GM03348 (cell line): ENCODE data around the gene LMAN1L.
A peak's percentile ranks its signal among the peaks of the same experiment; 100 is the strongest.

ENCODE experiments used
- DNase-seq: peaks from one replicate; pipeline ENCODE4 v3.0.0; 2012; ENCODE audit warnings: low spot score

Gene LMAN1L

DNA sequence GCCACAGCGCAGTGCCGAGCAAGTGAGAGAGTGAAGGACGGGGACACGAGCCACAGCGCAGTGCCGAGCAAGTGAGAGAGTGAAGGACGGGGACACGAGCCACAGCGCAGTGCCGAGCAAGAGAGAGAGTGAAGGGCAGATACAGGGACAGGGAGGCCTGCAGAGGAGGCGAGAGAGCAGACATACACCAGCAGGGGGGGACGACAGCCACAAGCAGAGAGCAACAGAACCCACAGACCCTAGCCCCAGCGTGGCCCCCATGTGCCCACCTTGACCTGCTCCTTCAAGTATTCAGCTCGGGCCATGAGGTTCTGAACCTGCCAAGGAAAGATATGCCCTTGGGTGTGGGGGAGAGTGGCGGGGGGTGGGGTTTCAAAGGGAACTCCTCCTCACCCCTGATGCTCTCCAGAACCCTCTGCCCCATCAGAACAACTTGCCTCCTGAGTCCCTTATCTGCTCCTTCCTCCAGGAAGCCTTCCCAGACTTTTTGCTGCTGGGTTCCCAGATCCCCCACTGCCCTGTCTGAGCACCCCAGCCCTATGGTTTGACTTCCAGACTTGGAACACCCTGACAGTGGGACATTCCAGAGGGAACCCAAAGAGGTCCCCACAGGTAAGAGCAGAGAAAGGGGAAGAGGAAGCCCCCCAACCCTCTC is 25.0 kb downstream of the LMAN1L start:
- no peak for DNase-seq

DNA sequence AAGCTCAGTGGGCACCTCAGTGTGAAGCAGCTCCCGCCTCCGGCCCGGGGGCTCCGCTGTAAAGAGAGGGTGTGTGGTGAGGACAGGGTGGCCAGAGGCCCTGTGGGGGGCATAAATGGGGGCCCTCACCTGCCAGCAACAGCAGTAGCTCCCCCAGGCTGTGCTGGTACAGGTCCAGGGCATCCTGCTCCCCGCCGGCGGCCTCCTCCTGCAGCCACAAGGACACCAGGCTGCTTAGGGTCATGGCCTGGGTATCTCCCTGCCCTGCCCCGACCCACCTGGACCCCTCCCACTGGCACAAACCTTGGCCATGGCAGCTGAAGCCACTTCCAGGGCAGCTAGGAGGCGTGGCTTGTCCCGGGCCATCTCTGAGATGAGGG is 25.5 kb downstream of the LMAN1L start:
- DNase-seq = no peak

- DNase-seq = no peak
These were observed 26.3 kb downstream of the LMAN1L start for GRCh38 chr15:74838746-74839525.

- DNase-seq = no peak
These were observed 27.1 kb downstream of the LMAN1L start for GRCh38 chr15:74839526-74840395.

GRCh38 chr15:74840851-74841775 is 28.5 kb downstream of the LMAN1L start:
- DNase-seq = no peak

DNA sequence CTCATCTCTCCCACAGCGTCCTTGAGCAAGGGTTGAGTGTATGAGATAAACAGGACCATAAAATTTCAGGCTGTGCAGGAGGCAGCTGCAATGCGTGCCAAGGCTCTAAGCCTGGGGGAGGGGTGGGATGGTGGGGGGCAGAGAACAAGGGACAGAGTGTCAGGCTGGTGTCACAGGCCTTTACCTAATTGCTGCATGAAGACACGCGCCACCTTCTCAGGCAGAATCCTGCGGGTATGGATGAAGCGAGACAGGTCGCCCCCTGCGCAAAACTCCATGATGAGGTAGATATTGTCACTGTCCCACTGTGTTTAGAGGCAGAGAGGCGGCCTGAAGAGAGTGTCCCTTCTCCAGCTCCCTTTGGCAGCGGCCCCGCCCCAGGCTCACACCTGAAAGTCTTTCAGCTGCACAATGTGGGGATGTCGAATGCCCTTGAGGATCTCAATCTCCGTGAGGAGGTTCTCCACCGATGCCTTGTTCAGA is 29.3 kb downstream of the LMAN1L start:
- DNase-seq = no peak

GRCh38 chr15:74842581-74843444 is 30.2 kb downstream of the LMAN1L start, which contains the start of gene ULK3:
TSS of gene ULK3 (minus strand) at chr15:74843156. CDS start at chr15:74843105, 51 bp downstream.
- DNase-seq = peak; percentile 99

DNA sequence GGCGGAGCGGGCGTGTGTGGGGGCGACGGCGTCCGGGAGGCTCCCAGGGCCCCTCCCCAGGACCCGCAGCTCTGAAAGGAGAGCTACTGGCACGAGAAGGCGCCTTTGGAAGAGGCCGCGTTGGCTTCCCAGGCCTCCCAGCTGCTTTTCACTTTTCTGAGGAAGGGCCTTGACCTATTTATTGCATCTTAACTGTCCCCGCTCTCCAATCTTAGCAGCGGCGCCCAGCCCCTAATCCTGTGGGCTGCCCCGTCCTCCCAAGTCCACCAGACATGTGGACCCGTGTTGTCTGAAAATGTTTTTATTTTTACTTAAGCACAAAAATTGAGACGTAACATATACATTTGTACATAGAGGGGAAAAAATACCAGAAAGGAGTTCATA is 30.8 kb downstream of the LMAN1L start:
- no peak for DNase-seq

GRCh38 chr15:74843891-74844299 is 31.3 kb downstream of the LMAN1L start:
- no peak for DNase-seq

- DNase-seq = no peak
These were observed 31.9 kb downstream of the LMAN1L start for GRCh38 chr15:74844319-74845207.

- DNase-seq = no peak
These were observed 32.6 kb downstream of the LMAN1L start for GRCh38 chr15:74845208-74845568.

DNA sequence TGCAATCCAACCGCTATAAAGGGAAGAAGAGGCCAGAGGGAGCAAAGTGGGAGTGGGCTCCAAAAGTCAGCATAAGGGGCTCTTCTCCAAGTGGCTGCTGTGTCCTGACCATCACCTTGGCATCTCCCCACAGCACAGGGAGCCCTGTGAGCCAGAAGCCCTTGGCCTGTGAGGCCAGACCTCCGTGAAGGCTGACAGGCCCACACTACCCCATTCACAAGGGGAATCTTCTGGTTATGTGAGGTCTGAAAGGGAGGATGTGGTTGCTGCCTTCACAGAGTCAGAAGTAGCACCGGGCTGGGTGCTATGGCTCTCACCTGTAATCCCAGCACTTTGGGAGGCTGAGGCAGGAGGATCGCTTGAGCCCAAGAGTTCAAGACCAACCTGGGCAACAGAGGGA is 32.9 kb downstream of the LMAN1L start:
- DNase-seq = no peak

DNA sequence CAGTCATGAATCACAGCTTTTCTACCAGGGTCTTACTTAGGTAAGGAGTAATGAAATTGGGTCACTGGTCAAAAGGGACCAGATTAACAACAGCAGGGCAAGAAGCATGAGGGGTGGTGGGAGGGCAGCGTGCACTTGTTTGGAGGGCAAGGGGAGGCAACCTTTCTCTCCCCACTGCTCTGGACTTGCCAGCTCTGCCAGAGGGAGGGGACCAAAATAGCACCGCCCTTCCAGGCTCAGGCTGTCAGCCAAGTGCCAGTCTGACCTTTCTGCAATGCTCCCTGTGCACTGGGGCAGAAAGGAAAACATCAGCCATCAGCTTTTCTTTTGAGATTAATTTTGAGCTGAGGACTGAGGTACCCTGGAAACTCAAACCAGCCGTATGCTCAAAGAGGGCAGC is 34.8 kb downstream of the LMAN1L start:
- no peak for DNase-seq

- DNase-seq = no peak
These were observed 37.8 kb downstream of the LMAN1L start for GRCh38 chr15:74850393-74850792.

- no peak for DNase-seq
These were observed 39.3 kb downstream of the LMAN1L start for GRCh38 chr15:74851960-74852359.

- no peak for DNase-seq
These were observed 41.9 kb downstream of the LMAN1L start for GRCh38 chr15:74854453-74855022.

DNA sequence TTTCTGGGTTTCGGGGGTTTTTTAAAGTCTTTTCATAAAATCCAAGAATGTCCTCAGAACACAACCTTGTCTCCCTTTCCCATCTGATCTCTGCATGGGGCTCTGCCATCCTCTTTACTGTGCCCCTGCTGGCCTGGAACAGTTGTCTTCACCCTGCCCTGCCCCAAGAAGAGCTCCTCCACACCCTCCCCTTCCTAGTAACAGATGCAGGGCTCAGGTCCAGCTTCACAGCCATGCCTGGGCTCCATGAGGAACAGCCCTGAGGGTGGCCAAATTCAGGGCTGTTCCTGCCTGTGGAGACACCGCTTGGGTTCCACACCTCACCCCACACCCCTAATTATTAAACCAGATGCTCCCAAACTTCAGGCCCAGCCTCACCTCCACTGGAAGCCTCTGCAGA is 43.2 kb downstream of the LMAN1L start:
- DNase-seq = no peak

- DNase-seq = no peak
These were observed 43.9 kb downstream of the LMAN1L start for GRCh38 chr15:74856537-74856936.

GRCh38 chr15:74857082-74857655 is 44.5 kb downstream of the LMAN1L start:
- DNase-seq = no peak
